Fibroblast of lung (primary cell): ENCODE results near the gene LGALS14. TPM values are rescaled to one million over a fixed set of nuclear protein-coding genes. Genes with fewer than 3 reads are reported as not detected.

Experiments
- DNase-seq, 2 donors: peaks; one replicate each; pipeline versions ENCODE4 v3.0.0 to v3.0.0-alpha.2; 2010; ENCODE audit warnings: low read depth in 2 of 2
- H2AFZ ChIP-seq: 2 replicates; pipeline ENCODE4 v1.5.1; 2012; ENCODE audit warnings: low read length, control low read depth, inconsistent platforms
- H3K27ac ChIP-seq: 2 replicates; pipeline ENCODE4 v1.5.1; 2011; ENCODE audit warnings: low read length, control low read depth; ENCODE audit not compliant: insufficient read depth
- H3K27me3 ChIP-seq: 2 replicates; pipeline ENCODE4 v1.5.1; 2011; ENCODE audit warnings: mild to moderate bottlenecking, low read length; ENCODE audit not compliant: control insufficient read depth, insufficient read depth
- H3K36me3 ChIP-seq: 2 replicates; pipeline ENCODE4 v1.5.1; 2011; ENCODE audit warnings: low read length; ENCODE audit not compliant: control insufficient read depth, insufficient read depth
- H3K4me1 ChIP-seq: 2 replicates; pipeline ENCODE4 v1.5.1; 2011; ENCODE audit warnings: low read length; ENCODE audit not compliant: control insufficient read depth, insufficient read depth; ENCODE audit errors: extremely low read depth
- H3K4me2 ChIP-seq: 2 replicates; pipeline ENCODE4 v1.5.1; 2011; ENCODE audit warnings: low read length, control low read depth; ENCODE audit not compliant: insufficient read depth; ENCODE audit errors: extremely low read depth
- H3K4me3 ChIP-seq, 4 experiments: fragments of 200-600 bp in 1 of 4; sonication (generic) in 1 of 4; replicated peaks in 1 of 4; 2 replicates each; pipeline ENCODE4 v1.5.1; 2011 to 2016; ENCODE audit warnings: low read length in 4 of 4, low read depth in 3 of 4, mild to moderate bottlenecking in 3 of 4, control low read depth in 2 of 4, inconsistent platforms in 1 of 4, mixed read lengths in 1 of 4; ENCODE audit not compliant: insufficient read depth in 1 of 4; ENCODE audit errors: control extremely low read depth in 1 of 4
- H3K79me2 ChIP-seq: 2 replicates; pipeline ENCODE4 v1.5.1; 2012; ENCODE audit warnings: mild to moderate bottlenecking, low read length, inconsistent platforms; ENCODE audit not compliant: control insufficient read depth, insufficient read depth
- H3K9ac ChIP-seq: 2 replicates; pipeline ENCODE4 v1.5.1; 2011; ENCODE audit warnings: mild to moderate bottlenecking, low read length, control low read depth; ENCODE audit not compliant: insufficient read depth
- H3K9me3 ChIP-seq: 2 replicates; pipeline ENCODE4 v1.5.1; 2012; ENCODE audit warnings: low read depth, low read length; ENCODE audit not compliant: control insufficient read depth, insufficient read depth
- H4K20me1 ChIP-seq: 2 replicates; pipeline ENCODE4 v1.5.1; 2011; ENCODE audit warnings: low read length; ENCODE audit not compliant: control insufficient read depth, insufficient read depth; ENCODE audit errors: extremely low read depth
- EZH2 ChIP-seq: IDR thresholded peaks from 2 replicates; pipeline ENCODE4 v1.5.1; 2012; ENCODE audit warnings: low read length, control low read depth, mild to moderate bottlenecking; ENCODE audit errors: missing control alignments
- polyA plus RNA-seq, 2 donors: library from polyadenylated mRNA; depleted of rRNA in 1 of 2; stranded (reverse) in 1 of 2; unstranded in 1 of 2; fragments of >200 nt; gene quantifications; 2 replicates each; pipeline ENCODE4 v1.2.1, GENCODE V29; 2011 to 2012; ENCODE audit warnings: missing spikeins in 1 of 2
- total RNA-seq: library from RNA; depleted of rRNA; stranded (reverse); fragments of >200 nt; gene quantifications from 2 replicates; pipeline ENCODE4 v1.2.1, GENCODE V29; 2014
- TF ChIP-seq, protein P1 (sequence below), 2 donors: IDR thresholded peaks in 1 of 2; conservative IDR thresholded peaks in 1 of 2; 1 replicate in 1 of 2; 2 replicates in 1 of 2; pipeline ENCODE4 v1.5.1; 2011 to 2012; ENCODE audit warnings: low read length in 2 of 2, control low read depth in 1 of 2, inconsistent platforms in 1 of 2, low read depth in 1 of 2, mild to moderate bottlenecking in 1 of 2

Gene LGALS14
- total and polyA plus RNA-seq, 2 donors (not counting 1 experiment from before 2014, with no cell fraction given) = not detected

DNA sequence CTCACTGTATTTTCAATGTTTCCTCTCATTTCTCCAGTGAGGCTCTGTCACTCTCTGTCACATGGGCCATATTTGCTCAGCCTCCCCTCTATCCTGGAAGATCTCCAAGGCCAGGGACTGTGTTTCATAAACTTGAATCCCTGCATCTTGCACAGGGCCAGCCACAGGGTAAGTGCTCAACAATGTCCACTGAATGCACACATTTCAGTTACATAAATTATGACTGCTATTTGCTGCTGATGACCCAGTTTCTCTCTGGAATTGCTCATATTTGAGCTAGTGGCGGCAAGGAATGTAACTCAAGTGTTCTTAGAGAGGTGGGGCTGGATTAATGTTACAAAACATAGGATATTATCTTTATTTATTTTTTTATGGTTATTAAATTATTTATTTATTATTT, 27.4 kb downstream of the LGALS14 start:
- Histone ChIP-seq H3K9ac (no peak overlapping the region), H3K4me3 (no peak overlapping the region), H2AFZ (no peak overlapping the region), H3K4me2 (no peak overlapping the region), H3K9me3 (no peaks in the 10 kb centered on the region), H3K36me3 (no peaks in the 10 kb centered on the region), H3K4me1 (no peaks in the 10 kb centered on the region), H4K20me1 (no peaks in the 10 kb centered on the region), H3K27ac (no peak overlapping the region), H3K79me2 (no peaks in the 10 kb centered on the region), H3K27me3 (no peaks in the 10 kb centered on the region)
- no peak for DNase-seq
- no peak for TF ChIP-seq EZH2
- TF ChIP-seq, protein P1, sequence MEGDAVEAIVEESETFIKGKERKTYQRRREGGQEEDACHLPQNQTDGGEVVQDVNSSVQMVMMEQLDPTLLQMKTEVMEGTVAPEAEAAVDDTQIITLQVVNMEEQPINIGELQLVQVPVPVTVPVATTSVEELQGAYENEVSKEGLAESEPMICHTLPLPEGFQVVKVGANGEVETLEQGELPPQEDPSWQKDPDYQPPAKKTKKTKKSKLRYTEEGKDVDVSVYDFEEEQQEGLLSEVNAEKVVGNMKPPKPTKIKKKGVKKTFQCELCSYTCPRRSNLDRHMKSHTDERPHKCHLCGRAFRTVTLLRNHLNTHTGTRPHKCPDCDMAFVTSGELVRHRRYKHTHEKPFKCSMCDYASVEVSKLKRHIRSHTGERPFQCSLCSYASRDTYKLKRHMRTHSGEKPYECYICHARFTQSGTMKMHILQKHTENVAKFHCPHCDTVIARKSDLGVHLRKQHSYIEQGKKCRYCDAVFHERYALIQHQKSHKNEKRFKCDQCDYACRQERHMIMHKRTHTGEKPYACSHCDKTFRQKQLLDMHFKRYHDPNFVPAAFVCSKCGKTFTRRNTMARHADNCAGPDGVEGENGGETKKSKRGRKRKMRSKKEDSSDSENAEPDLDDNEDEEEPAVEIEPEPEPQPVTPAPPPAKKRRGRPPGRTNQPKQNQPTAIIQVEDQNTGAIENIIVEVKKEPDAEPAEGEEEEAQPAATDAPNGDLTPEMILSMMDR (conservative IDR thresholded peaks at IDR 0.05 in 1 of 2, IDR thresholded peaks at IDR 0.05 in 1 of 2; ENCODE audit: low read depth in 1 of 2, low read length in 2 of 2) = no peak

DNA sequence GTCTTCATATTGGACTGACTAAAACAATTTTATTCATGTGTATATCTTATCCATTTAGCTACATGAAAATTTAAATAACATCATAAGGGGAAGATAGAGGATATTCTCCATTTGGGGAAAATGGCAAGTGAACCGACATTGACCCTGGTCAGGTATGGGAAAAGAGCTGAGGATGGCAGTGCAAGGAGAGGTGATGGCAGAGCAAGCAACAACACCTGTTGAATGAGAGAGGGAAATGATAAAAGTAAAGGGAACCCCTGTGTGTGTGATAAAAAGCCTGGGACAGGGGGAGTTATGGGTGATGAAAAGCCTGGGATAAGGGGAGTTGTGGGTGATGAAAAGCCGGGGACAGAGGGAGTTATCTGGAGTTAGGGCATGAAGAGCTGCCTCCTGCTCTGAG, 29.6 kb downstream of the LGALS14 start:
- Histone ChIP-seq H3K4me1 (no peaks in the 10 kb centered on the region), H3K9ac (no peak overlapping the region), H4K20me1 (no peaks in the 10 kb centered on the region), H3K27me3 (no peaks in the 10 kb centered on the region), H3K4me2 (no peak overlapping the region), H3K79me2 (no peaks in the 10 kb centered on the region), H2AFZ (no peak overlapping the region), H3K4me3 (no peak overlapping the region), H3K36me3 (no peaks in the 10 kb centered on the region), H3K9me3 (no peaks in the 10 kb centered on the region), H3K27ac (no peak overlapping the region)
- DNase-seq = no peak
- no peak for TF ChIP-seq EZH2
- TF ChIP-seq, protein P1 (conservative IDR thresholded peaks at IDR 0.05 in 1 of 2, IDR thresholded peaks at IDR 0.05 in 1 of 2; ENCODE audit: low read depth in 1 of 2, low read length in 2 of 2) = no peak

DNA sequence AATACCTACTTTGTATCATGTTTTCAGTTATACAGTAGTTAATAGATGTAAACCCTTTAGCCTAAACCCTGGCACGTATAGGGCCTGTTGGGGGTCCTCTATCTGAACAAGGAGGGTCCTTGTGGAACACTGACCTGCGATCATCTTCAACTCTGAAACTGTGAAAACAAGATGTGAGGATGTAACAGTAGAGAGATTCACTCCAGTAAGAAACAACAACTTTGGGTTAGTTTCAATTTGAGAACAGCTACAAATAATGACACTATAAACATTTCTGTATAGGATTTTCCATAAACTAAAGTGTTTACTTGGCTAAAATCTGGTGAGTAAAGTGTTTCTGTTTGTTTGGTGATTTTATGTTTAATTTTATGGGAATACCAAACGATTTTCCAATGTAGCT, 31.4 kb downstream of the LGALS14 start:
- Histone ChIP-seq H3K27ac (no peak overlapping the region), H3K4me2 (no peak overlapping the region), H3K79me2 (no peaks in the 10 kb centered on the region), H3K36me3 (no peaks in the 10 kb centered on the region), H3K27me3 (no peaks in the 10 kb centered on the region), H3K4me1 (no peaks in the 10 kb centered on the region), H3K4me3 (no peak overlapping the region), H2AFZ (no peak overlapping the region), H3K9ac (no peak overlapping the region), H3K9me3 (no peaks in the 10 kb centered on the region), H4K20me1 (no peaks in the 10 kb centered on the region)
- no peak for TF ChIP-seq EZH2
- TF ChIP-seq, protein P1 (conservative IDR thresholded peaks at IDR 0.05 in 1 of 2, IDR thresholded peaks at IDR 0.05 in 1 of 2; ENCODE audit: low read depth in 1 of 2, low read length in 2 of 2) = no peak
- no peak for DNase-seq
